Panc1 (cell line): ENCODE results near the gene FOXP2. TPM values are rescaled to one million over a fixed set of nuclear protein-coding genes. Genes with fewer than 3 reads are reported as not detected.

ENCODE experiments used
- ATAC-seq: fragments of 200-7000 bp; cut with Tn5 transposase; 2 replicates; pipeline ENCODE4 v1.9.1; 2020; ENCODE audit warnings: mild to moderate bottlenecking, moderate library complexity
- BruUV-seq: library from RNA; stranded (reverse); fragments of 400-500 nt; replicated peaks from 2 replicates; lab custom pipeline; 2021; lab: Mats Ljungman, UMichigan
- CTCF ChIA-PET: fragments of 300-600 bp; sonication (Branson Sonifier 250); formaldehyde crosslinking; loops from one replicate; lab custom pipeline; 2022; ENCODE audit warnings: antibody characterized with exemption; lab: Charles Lee
- POLR2A ChIA-PET: fragments of 300-600 bp; sonication (Branson Sonifier 250); formaldehyde crosslinking; loops from one replicate; lab custom pipeline; 2022; ENCODE audit warnings: antibody characterized with exemption; lab: Charles Lee
- DNase-seq: peaks from one replicate; pipeline ENCODE4 v3.0.0-alpha.2; 2010; ENCODE audit warnings: low read depth, low spot score
- H3K27ac ChIP-seq: 2 replicates; pipeline ENCODE4 v1.5.1; 2011; ENCODE audit warnings: mild to moderate bottlenecking, low read length, inconsistent platforms
- H3K27me3 ChIP-seq: fragments of 200-500 bp; sonication (Bioruptor generic); 2 replicates; pipeline ENCODE4 v1.6.0; 2014; ENCODE audit warnings: low read length, inconsistent platforms; ENCODE audit not compliant: control insufficient read depth, insufficient read depth
- H3K36me3 ChIP-seq: fragments of 200-500 bp; sonication (Bioruptor generic); 2 replicates; pipeline ENCODE4 v1.5.1; 2014; ENCODE audit warnings: inconsistent platforms, mild to moderate bottlenecking, low read length, moderate library complexity; ENCODE audit not compliant: control insufficient read depth, insufficient read depth
- H3K4me1 ChIP-seq: 2 replicates; pipeline ENCODE4 v1.5.1; 2011; ENCODE audit warnings: inconsistent platforms, mild to moderate bottlenecking, low read length, moderate library complexity; ENCODE audit not compliant: control insufficient read depth, insufficient read depth
- H3K4me3 ChIP-seq, 2 experiments: 2 replicates each; pipeline ENCODE4 v1.5.1; 2011 to 2012; ENCODE audit warnings: low read depth in 2 of 2, low read length in 2 of 2, mild to moderate bottlenecking in 2 of 2, inconsistent platforms in 1 of 2, moderate library complexity in 1 of 2
- H3K9me3 ChIP-seq: fragments of 200-500 bp; sonication (Bioruptor generic); 2 replicates; pipeline ENCODE4 v1.5.1; 2014; ENCODE audit warnings: low read depth, mild to moderate bottlenecking, inconsistent platforms, low read length, moderate library complexity; ENCODE audit not compliant: control insufficient read depth, insufficient read depth
- CTCF ChIP-seq: fragments of 450-650 bp; IDR thresholded peaks from 2 replicates; pipeline ENCODE4 v1.5.1; 2017; ENCODE audit warnings: mild to moderate bottlenecking
- POLR2AphosphoS5 ChIP-seq: IDR thresholded peaks from 2 replicates; pipeline ENCODE4 v1.6.1; 2012; ENCODE audit warnings: mild to moderate bottlenecking, low read depth, low read length, moderate library complexity
- REST ChIP-seq, 2 experiments: IDR thresholded peaks; 2 replicates each; pipeline ENCODE4 v1.6.1; 2011 to 2012; ENCODE audit warnings: low read depth in 2 of 2, control low read depth in 1 of 2, low read length in 1 of 2, mild to moderate bottlenecking in 1 of 2, moderate library complexity in 1 of 2; ENCODE audit not compliant: insufficient read depth in 1 of 2
- SIN3A ChIP-seq: IDR thresholded peaks from 2 replicates; pipeline ENCODE4 v1.6.1; 2012; ENCODE audit warnings: low read depth, mild to moderate bottlenecking, low read length, moderate library complexity, borderline replicate concordance; ENCODE audit not compliant: insufficient read depth
- TCF7L2 ChIP-seq: IDR thresholded peaks from 2 replicates; pipeline ENCODE4 v1.6.1; 2011; ENCODE audit warnings: mild to moderate bottlenecking, low read depth, low read length, inconsistent platforms
- in situ Hi-C: cut with HindIII; loops from 2 replicates; pipeline ENCODE4 v1.10.0; 2016; ENCODE audit warnings: low sequenced_read_pairs, low pct_unique_long_range_greater_than_20kb
- intact Hi-C: fragments of 100-400 bp; cut with micrococcal nuclease; formaldehyde crosslinking; loops from one replicate; pipeline ENCODE4 v1.10.0; 2022; ENCODE audit not compliant: unreplicated experiment
- total RNA-seq: library from RNA; stranded (reverse); gene quantifications from one replicate; pipeline ENCODE4 v1.2.1, GENCODE V29; 2021; ENCODE audit not compliant: unreplicated experiment

The FOXP2 gene
- total RNA-seq, 1 experiment from 2014 or later: 0.54 TPM

- intact Hi-C loops: no loop called here
- POLR2A ChIA-PET: no interaction called here
- no peak overlapping the region for H3K27ac ChIP-seq
- in situ Hi-C loops: no loop called here
- DNase-seq (no peak), ATAC-seq (no peak)
- H3K4me3 ChIP-seq: no peak overlapping the region
- no peaks in the 10 kb centered on the region for H3K9me3 ChIP-seq
- no peaks in the 10 kb centered on the region; the same call in 1 of the 2 replicates for H3K27me3 ChIP-seq
- no peaks in the 10 kb centered on the region for H3K36me3 ChIP-seq
- TF ChIP-seq SIN3A (no peak), TCF7L2 (no peak), POLR2AphosphoS5 (no peak), CTCF (no peak), REST (IDR thresholded peaks at IDR 0.05; ENCODE audit: insufficient read depth in 1 of 2, low read depth in 2 of 2, low read length in 1 of 2) (no peak)
- CTCF ChIA-PET: no interaction called here
- no peaks in the 10 kb centered on the region for H3K4me1 ChIP-seq
- BruUV-seq: no TSS peak
Measured at GRCh38 chr7:114459574-114459973, 45.0 kb downstream of the FOXP2 start.

- in situ Hi-C loops (no loop called here), intact Hi-C loops (no loop called here)
- Histone ChIP-seq H3K36me3 (no peaks in the 10 kb centered on the region), H3K4me1 (no peaks in the 10 kb centered on the region), H3K27me3 (no peaks in the 10 kb centered on the region; the same call in 1 of the 2 replicates), H3K9me3 (no peaks in the 10 kb centered on the region), H3K27ac (no peak overlapping the region), H3K4me3 (no peak overlapping the region)
- POLR2A ChIA-PET: no interaction called here
- no peak for TF ChIP-seq SIN3A
- TF ChIP-seq TCF7L2: no peak
- TF ChIP-seq POLR2AphosphoS5: no peak
- TF ChIP-seq REST (IDR thresholded peaks at IDR 0.05; ENCODE audit: insufficient read depth in 1 of 2, low read depth in 2 of 2, low read length in 1 of 2): no peak
- no peak for TF ChIP-seq CTCF
- DNase-seq (no peak), ATAC-seq (no peak)
- CTCF ChIA-PET: no interaction called here
- no TSS peak for BruUV-seq
Measured at GRCh38 chr7:114460021-114460420, 45.4 kb downstream of the FOXP2 start.
